Testis (tissue), 2 donors: ENCODE data around the gene CCL24.

Experiments used
- POLR2A ChIP-seq: fragments of 450-650 bp; IDR thresholded peaks from one replicate; pipeline ENCODE4 v1.6.1; 2017; ENCODE audit warnings: antibody characterized with exemption, mild to moderate bottlenecking, moderate library complexity
- TF ChIP-seq, protein P1 (sequence below), 3 experiments: fragments of 450-650 bp in 2 of 3; fragments of 200-600 bp in 1 of 3; sonication (generic) in 1 of 3; IDR thresholded peaks; one replicate each; pipeline ENCODE4 v1.5.1; 2016 to 2019; ENCODE audit warnings: antibody characterized with exemption in 3 of 3, mild to moderate bottlenecking in 2 of 3, moderate library complexity in 1 of 3

DNA sequence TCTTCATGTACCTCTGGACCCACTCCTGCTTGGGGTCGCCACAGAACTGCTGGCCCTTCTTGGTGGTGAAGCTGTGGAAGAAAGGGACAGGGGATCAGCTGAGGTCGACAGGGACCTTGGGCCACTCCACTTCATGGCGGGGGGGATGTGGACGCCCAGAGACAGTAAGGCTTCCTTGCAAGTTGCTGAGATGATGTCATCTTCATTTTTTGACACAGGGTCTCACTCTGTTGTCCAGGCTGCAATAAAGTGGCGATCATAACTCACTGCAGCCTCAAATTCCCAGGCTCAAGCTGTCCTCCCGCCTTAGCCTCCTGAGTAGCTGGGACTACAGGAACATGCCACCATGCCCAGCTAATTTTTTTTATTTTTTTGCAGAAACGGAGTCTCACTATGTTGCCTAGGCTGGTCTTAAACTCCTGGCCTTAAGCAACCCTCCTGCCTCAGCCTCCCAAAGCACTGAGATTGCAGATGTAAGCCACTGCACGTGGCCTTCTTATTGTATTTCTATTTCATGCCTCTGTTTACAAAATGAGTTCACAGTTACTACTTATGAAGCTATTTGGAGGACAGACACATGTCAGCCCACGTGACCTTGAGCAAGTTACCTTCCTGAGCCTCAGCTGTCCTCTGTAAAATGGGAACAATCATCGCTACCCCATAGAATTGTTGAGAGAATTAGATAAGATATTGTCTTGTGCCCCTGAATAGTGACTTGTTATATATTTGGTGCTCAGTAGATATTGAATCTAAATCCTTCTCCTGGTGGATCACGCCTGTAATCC lies 1.5 kb downstream of the CCL24 start:
- TF ChIP-seq, protein P1, sequence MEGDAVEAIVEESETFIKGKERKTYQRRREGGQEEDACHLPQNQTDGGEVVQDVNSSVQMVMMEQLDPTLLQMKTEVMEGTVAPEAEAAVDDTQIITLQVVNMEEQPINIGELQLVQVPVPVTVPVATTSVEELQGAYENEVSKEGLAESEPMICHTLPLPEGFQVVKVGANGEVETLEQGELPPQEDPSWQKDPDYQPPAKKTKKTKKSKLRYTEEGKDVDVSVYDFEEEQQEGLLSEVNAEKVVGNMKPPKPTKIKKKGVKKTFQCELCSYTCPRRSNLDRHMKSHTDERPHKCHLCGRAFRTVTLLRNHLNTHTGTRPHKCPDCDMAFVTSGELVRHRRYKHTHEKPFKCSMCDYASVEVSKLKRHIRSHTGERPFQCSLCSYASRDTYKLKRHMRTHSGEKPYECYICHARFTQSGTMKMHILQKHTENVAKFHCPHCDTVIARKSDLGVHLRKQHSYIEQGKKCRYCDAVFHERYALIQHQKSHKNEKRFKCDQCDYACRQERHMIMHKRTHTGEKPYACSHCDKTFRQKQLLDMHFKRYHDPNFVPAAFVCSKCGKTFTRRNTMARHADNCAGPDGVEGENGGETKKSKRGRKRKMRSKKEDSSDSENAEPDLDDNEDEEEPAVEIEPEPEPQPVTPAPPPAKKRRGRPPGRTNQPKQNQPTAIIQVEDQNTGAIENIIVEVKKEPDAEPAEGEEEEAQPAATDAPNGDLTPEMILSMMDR (IDR thresholded peaks at IDR 0.05), result no peak
- TF ChIP-seq POLR2A, result no peak
